Osteocyte (in vitro differentiated cells): ENCODE data around the gene ARID4B. TPM values are rescaled to one million over a fixed set of nuclear protein-coding genes. Genes with fewer than 3 reads are reported as not detected.

Source experiments
- DNase-seq: peaks from one replicate; pipeline ENCODE4 v3.0.0; 2021; ENCODE audit warnings: mixed read lengths; ENCODE audit not compliant: unreplicated experiment; ENCODE audit errors: extremely low spot score
- H3K27ac Mint-ChIP-seq: one replicate; pipeline ENCODE4 v1.8.0; 2021; ENCODE audit warnings: mild to moderate bottlenecking, mixed read lengths; ENCODE audit not compliant: unreplicated experiment
- H3K27me3 Mint-ChIP-seq: one replicate; pipeline ENCODE4 v1.8.0; 2021; ENCODE audit warnings: mixed read lengths; ENCODE audit not compliant: unreplicated experiment
- H3K36me3 Mint-ChIP-seq: one replicate; pipeline ENCODE4 v1.8.0; 2021; ENCODE audit warnings: mixed read lengths; ENCODE audit not compliant: unreplicated experiment
- H3K4me1 Mint-ChIP-seq: one replicate; pipeline ENCODE4 v1.8.0; 2021; ENCODE audit warnings: mixed read lengths; ENCODE audit not compliant: unreplicated experiment
- H3K4me3 Mint-ChIP-seq: one replicate; pipeline ENCODE4 v1.8.0; 2021; ENCODE audit warnings: mild to moderate bottlenecking, moderate library complexity, mixed read lengths; ENCODE audit not compliant: unreplicated experiment
- H3K9me3 Mint-ChIP-seq: one replicate; pipeline ENCODE4 v1.8.0; 2021; ENCODE audit warnings: mixed read lengths; ENCODE audit not compliant: unreplicated experiment
- total RNA-seq: library from RNA; stranded (reverse); gene quantifications from 2 replicates; pipeline ENCODE4 v1.2.1, GENCODE V29; 2021
- TF ChIP-seq, protein P1 (sequence below): fragments of 200-600 bp; sonication (generic); IDR thresholded peaks from 2 replicates; pipeline ENCODE4 v1.5.0; 2021; ENCODE audit warnings: antibody characterized with exemption, mild to moderate bottlenecking, moderate library complexity

Gene ARID4B
- total RNA-seq, 1 donor from 2014 or later = 41.3 TPM

DNA sequence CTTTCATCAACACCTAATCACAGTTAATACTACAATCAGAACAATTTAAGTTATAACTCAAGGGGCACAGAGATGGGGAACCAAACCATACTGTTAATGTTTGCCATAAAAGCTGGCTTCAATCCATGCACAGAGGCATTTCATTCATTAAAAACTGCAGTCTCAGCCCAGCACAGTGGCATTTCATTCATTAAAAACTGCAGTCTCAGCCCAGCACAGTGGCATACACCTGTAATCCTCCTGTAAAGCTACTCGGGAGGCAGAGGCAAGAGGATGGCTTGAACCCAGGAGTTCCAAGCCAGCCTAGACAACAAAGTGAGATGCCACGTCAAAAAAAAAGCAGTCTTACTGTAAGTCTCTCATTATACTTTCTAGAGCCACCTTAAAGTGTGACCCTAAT is 29.2 kb downstream of the ARID4B start:
- DNase-seq = no peak
- Mint-ChIP-seq H3K4me1 (peaks cover 20% of the 10 kb centered on the region), H3K27me3 (no peaks in the 10 kb centered on the region), H3K4me3 (no peak overlapping the region), H3K9me3 (no peaks in the 10 kb centered on the region), H3K27ac (no peak overlapping the region), H3K36me3 (no peaks in the 10 kb centered on the region)
- TF ChIP-seq, protein P1, sequence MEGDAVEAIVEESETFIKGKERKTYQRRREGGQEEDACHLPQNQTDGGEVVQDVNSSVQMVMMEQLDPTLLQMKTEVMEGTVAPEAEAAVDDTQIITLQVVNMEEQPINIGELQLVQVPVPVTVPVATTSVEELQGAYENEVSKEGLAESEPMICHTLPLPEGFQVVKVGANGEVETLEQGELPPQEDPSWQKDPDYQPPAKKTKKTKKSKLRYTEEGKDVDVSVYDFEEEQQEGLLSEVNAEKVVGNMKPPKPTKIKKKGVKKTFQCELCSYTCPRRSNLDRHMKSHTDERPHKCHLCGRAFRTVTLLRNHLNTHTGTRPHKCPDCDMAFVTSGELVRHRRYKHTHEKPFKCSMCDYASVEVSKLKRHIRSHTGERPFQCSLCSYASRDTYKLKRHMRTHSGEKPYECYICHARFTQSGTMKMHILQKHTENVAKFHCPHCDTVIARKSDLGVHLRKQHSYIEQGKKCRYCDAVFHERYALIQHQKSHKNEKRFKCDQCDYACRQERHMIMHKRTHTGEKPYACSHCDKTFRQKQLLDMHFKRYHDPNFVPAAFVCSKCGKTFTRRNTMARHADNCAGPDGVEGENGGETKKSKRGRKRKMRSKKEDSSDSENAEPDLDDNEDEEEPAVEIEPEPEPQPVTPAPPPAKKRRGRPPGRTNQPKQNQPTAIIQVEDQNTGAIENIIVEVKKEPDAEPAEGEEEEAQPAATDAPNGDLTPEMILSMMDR = no peak

DNA sequence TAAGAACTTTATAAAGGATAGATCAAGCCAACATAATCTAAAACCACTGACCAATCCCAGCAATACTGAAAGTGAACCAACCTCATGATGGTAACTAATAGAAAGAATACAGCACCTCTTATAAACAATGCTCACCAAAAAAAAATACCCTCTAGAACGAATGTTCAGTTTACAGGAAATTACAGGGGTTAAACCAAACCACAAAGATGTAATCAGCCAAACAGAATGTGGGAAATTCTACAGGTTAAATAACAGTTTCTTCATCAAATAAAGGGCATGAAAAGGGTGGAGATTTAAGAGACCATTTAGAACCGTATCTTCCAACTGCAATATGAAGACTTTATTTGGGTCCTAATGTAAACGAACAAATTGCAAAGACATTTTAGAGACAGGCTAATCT is 30.4 kb downstream of the ARID4B start:
- peaks cover 19% of the 10 kb centered on the region for H3K4me1 Mint-ChIP-seq
- TF ChIP-seq, protein P1 = no peak
- H3K36me3 Mint-ChIP-seq = no peaks in the 10 kb centered on the region
- no peaks in the 10 kb centered on the region for H3K27me3 Mint-ChIP-seq
- DNase-seq = no peak
- no peak overlapping the region for H3K4me3 Mint-ChIP-seq
- no peaks in the 10 kb centered on the region for H3K9me3 Mint-ChIP-seq
- no peak overlapping the region for H3K27ac Mint-ChIP-seq

DNA sequence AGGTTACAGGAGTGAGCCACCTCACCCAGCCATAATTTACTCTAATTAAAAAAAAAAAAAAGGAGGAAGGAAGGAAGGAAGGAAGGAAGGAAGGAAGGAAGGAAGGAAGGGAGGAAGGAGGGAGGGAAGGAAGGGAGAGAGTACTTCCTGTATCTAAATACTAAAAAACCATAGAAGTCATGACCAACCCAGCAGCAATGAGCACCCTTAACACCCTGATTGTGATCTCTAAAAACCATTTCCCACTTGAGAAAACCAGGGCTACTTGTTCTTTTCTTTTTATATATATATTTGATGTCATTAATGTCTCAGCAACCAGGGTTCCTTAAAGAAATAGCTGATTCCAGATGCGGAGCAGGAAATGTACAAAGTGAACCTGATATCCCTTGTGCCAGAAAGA is 31.2 kb downstream of the ARID4B start:
- Mint-ChIP-seq H3K9me3 (no peaks in the 10 kb centered on the region), H3K27ac (no peak overlapping the region), H3K4me1 (peaks cover 17% of the 10 kb centered on the region), H3K4me3 (no peak overlapping the region), H3K36me3 (no peaks in the 10 kb centered on the region), H3K27me3 (no peaks in the 10 kb centered on the region)
- no peak for DNase-seq
- TF ChIP-seq, protein P1 = no peak

DNA sequence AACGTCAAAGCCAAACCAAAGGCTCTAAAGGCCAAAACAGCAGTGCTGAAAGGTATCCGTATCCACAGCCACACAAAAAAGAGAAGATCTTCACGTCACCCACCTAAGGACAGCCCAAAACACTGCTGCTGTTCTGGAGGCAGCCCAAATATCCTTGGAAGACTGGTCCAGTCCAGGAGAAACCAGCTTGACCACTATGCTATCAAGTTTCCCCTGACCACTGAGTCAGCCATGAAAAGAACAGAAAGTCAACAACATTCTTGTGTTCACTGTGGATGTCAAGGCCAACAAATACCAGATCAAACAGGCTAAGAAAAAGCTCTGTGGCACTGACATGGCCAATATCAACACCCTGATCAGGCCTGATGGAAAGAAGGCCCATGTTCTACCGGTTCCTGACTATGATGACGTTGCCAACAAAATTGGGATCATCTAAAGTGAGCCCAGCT is 32.1 kb downstream of the ARID4B start:
- Mint-ChIP-seq H3K36me3 (no peaks in the 10 kb centered on the region), H3K27me3 (no peaks in the 10 kb centered on the region), H3K4me3 (no peak overlapping the region), H3K27ac (peak overlapping the region; percentile 70), H3K4me1 (peaks cover 19% of the 10 kb centered on the region), H3K9me3 (no peaks in the 10 kb centered on the region)
- TF ChIP-seq, protein P1 = no peak
- no peak for DNase-seq

DNA sequence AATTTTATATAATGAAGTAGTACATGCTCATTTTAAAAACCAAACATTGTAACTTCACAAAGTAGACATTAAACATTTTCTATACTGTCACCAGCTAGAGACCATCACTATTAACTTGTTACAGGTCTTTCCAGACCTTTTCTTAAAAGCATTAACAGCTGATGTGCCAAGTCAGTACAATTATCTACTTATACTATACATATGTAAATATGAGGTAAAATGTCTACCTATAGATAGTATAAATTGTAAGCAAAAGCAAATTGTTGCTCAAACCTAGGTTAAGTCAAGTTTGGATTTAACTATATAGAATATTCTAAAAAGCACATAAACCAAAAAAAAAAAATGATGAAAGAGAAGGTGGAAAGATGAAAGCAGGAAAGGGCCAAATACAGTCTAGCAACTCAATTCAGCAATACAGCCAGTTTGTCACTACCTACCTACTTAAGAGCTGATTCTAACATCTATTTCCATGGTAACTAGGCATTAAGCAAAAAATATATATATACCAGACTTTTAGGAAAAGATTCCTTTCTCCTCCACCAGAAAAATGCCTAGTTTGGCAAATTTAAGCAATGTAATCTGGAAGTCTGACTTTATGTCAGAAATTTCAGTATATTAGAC is 34.5 kb downstream of the ARID4B start:
- TF ChIP-seq, protein P1 = no peak
- Mint-ChIP-seq H3K9me3 (no peaks in the 10 kb centered on the region), H3K27ac (no peak overlapping the region), H3K4me3 (no peak overlapping the region), H3K27me3 (no peaks in the 10 kb centered on the region), H3K36me3 (no peaks in the 10 kb centered on the region), H3K4me1 (peaks cover 22% of the 10 kb centered on the region)
- DNase-seq = no peak
